ENCODE results near the gene ELL. TPM values are rescaled to one million over a fixed set of nuclear protein-coding genes. Genes with fewer than 3 reads are reported as not detected.

ELL gene
- total and polyA plus RNA-seq, 2 experiments from 2014 or later: 11.3 to 20.1 TPM

- H3K79me2 ChIP-seq (replicated peaks; ENCODE audit: insufficient read depth): peaks cover 29% of the 10 kb centered on the region
- Mint-ChIP-seq H3K4me1 (peaks cover 25% of the 10 kb centered on the region), H3K27me3 (ENCODE audit: insufficient read depth, low read depth, poor library complexity) (peaks cover 23% of the 10 kb centered on the region), H3K4me3 (no peak overlapping the region), H3K36me3 (ENCODE audit: low read depth) (no peaks in the 10 kb centered on the region; the same call in 2 of the 3 replicates), H3K9me3 (no peaks in the 10 kb centered on the region), H3K27ac (no peak overlapping the region)
- ATAC-seq (no peak), DNase-seq (ENCODE audit: low spot score) (no peak)
- no peak overlapping the region for H3K4me2 ChIP-seq
- no peak overlapping the region for H2AFZ ChIP-seq
- H3K27ac ChIP-seq (ENCODE audit: low read depth): 0 out of 2 replicates have a peak overlapping the region, but pooled peaks have one; percentile 45
- peaks cover 10% of the 10 kb centered on the region; the same call in 1 of the 2 replicates for H3F3A ChIP-seq (replicated peaks; ENCODE audit: low read depth)
- no peak overlapping the region for H3K4me3 ChIP-seq
- no peaks in the 10 kb centered on the region for H3K27me3 ChIP-seq (ENCODE audit: insufficient read depth)
- no peaks in the 10 kb centered on the region for H3K9me2 ChIP-seq (ENCODE audit: insufficient read depth)
- no peaks in the 10 kb centered on the region for H3K4me1 ChIP-seq (ENCODE audit: insufficient read depth)
- TF ChIP-seq STAT1 (IDR thresholded peaks at IDR 0.05; ENCODE audit: unreplicated experiment): no peak
- TF ChIP-seq ZNF462 (CRISPR knock-in tag; IDR thresholded peaks at IDR 0.05): no peak
- no peak for TF ChIP-seq ETS1 (IDR thresholded peaks at IDR 0.05)
- no peak for TF ChIP-seq ZNF114 (CRISPR knock-in tag; IDR thresholded peaks at IDR 0.05)
- TF ChIP-seq NANOG (IDR thresholded peaks at IDR 0.05; ENCODE audit: borderline replicate concordance): no peak
- no peak for TF ChIP-seq POLR2AphosphoS5 (IDR thresholded peaks at IDR 0.05; ENCODE audit: low read depth)
- no peak for TF ChIP-seq CREB1 (CRISPR knock-in tag; IDR thresholded peaks at IDR 0.05; ENCODE audit: low read depth)
- TF ChIP-seq ZNF331 (CRISPR knock-in tag; IDR thresholded peaks at IDR 0.05; ENCODE audit: low read depth): no peak
- TF ChIP-seq JUNB (IDR thresholded peaks at IDR 0.05; ENCODE audit: unreplicated experiment): no peak
- TF ChIP-seq EZH2phosphoT487 (IDR thresholded peaks at IDR 0.05; ENCODE audit: unreplicated experiment): no peak
- no peak for TF ChIP-seq EZH2 (IDR thresholded peaks at IDR 0.05; ENCODE audit: low read depth, unreplicated experiment)
- TF ChIP-seq CTCF (conservative IDR thresholded peaks at IDR 0.05; ENCODE audit: low read depth in 2 of 2): no peak
- no peak for TF ChIP-seq REST (IDR thresholded peaks at IDR 0.05; ENCODE audit: unreplicated experiment)
- H3K36me3 ChIP-seq (ENCODE audit: insufficient read depth): no peaks in the 10 kb centered on the region
- H4K20me1 ChIP-seq (replicated peaks; ENCODE audit: insufficient read depth): no peaks in the 10 kb centered on the region; the same call in 1 of the 2 replicates
Observed at GRCh38 chr19:18476507-18477041, 45.3 kb downstream of the ELL start.
